ENCODE data around the gene POMT2.

The POMT2 gene

DNA sequence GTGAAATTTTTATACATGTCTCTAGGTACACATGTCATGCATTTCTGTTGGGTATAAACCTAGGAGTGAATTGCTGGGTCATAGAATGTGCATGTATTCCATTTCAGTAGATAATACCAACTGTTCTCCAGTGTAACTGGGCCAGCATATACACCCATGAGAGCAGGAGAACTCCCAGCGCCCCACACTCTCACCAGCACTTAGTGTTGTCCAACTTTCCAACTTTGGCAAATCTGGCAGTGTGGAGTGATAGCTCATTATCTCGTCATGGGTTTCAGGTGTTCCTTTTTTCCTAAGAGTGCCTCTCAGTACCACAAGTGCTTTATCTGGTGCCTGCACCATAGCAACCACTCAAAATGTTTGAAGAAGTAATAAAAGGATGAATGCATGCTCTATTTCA is 89.8 kb downstream of the POMT2 start:
- no peak for FAIRE-seq

DNA sequence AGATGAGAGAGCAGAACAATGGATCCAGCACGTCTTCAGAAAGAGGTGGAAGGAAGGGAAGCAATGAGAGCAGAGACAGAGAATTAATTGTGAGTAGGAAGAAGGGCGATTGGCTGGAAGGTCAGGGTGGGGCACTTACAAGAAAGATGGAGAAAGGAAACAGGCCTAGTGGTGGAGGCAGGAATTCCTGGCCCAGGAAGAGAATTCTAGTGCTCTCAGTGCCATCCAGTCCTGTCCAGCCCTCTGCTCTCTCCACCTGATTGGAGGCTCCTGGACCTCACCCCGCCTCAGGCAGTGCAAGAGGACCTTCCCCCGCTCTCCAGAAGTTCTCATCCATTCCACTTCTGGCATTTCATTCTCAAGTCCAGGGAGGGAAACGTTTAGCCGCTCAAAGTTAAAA is 92.6 kb downstream of the POMT2 start:
- no peak for FAIRE-seq

- FAIRE-seq, result no peak
Observed at GRCh38 chr14:77225892-77226557, 94.7 kb downstream of the POMT2 start.

- no peak for FAIRE-seq
Observed at GRCh38 chr14:77225254-77225653, 95.4 kb downstream of the POMT2 start.

Measured in islet of Langerhans (tissue), 1 donor.